H1 (cell line): Measurements from ENCODE around the gene HPCAL4. TPM values are rescaled to one million over a fixed set of nuclear protein-coding genes. Genes with fewer than 3 reads are reported as not detected.

Experiments
- CBX5 ChIP-seq: fragments of 300-800, 300-1000 bp; sonication (generic); IDR thresholded peaks from 2 replicates; pipeline ENCODE4 v1.7.1; 2016; ENCODE audit warnings: antibody characterized with exemption, low read length, low read depth
- CEBPB ChIP-seq: IDR thresholded peaks from 2 replicates; pipeline ENCODE4 v1.6.1; 2012; ENCODE audit warnings: low read depth, low read length
- polyA plus RNA-seq, 7 experiments: library from polyadenylated mRNA; depleted of rRNA in 3 of 7; stranded (reverse) in 5 of 7; unstranded in 2 of 7; fragments of >200 nt in 5 of 7; fragments of 200-250 nt in 2 of 7; gene quantifications; 1 replicate in 5 of 7; 2 replicates in 1 of 7; 4 replicates in 1 of 7; pipeline versions ENCODE4 v1.2.1 to v1.2.3, GENCODE V29; 2011 to 2013; ENCODE audit warnings: missing spikeins in 2 of 7, mixed read lengths in 2 of 7
- total RNA-seq: library from RNA; stranded (reverse); fragmentation: NEBNext Ultra II Directional; extraction: Animal tissue kit (Norgen Biotek cat#: 25700); gene quantifications from 2 replicates; pipeline ENCODE4 v1.2.1, GENCODE V29; 2021

Gene HPCAL4
- total and polyA plus RNA-seq, 2 of the 8 experiments (the other 6 are each of a cell fraction or from before 2014, with no cell fraction given) = 0.54 to 0.74 TPM

GRCh38 chr1:39649636-39650185 lies 41.5 kb downstream of the HPCAL4 start (continued):
- TF ChIP-seq CEBPB (no peak), CBX5 (no peak)
